ENCODE measurements around the gene ZNF605.
"Not testable (repeated sequence)": the region's sequence is repeated elsewhere in the genome, so short reads cannot be mapped to it uniquely, and the experiment has no call there.

ZNF605 gene

GRCh38 chr12:132948146-132949066 is 7.7 kb downstream of the ZNF605 start:
- no peak for DNase-seq (ENCODE audit: low read depth)

- DNase-seq (ENCODE audit: low read depth): no peak
Measured at GRCh38 chr12:132946246-132946820, 9.8 kb downstream of the ZNF605 start.

GRCh38 chr12:132945806-132946205 is 10.3 kb downstream of the ZNF605 start:
- no peak for DNase-seq (ENCODE audit: low read depth)

DNA sequence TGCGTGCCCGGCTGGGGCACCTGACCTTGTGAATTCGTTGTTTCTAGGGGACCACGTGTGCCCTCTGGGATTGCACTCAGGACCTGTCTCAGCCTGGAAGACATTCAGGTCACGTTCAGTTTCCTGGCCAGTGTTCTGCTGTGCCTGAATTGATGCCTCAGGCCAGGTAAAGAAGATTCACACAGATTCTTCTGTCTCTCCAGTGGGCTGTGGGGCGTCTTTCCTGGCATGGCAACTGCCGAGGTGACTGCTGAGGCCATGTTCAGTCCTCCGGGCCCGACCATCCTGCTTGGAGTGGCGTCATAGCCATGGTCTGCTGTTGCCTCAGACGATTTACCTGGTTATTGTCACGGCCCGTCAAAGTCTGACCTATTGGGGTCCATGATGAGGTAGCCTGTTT is 13.5 kb downstream of the ZNF605 start:
- DNase-seq (ENCODE audit: low read depth): no peak

GRCh38 chr12:132941336-132941954 is 14.7 kb downstream of the ZNF605 start:
- DNase-seq (ENCODE audit: low read depth): no peak

DNA sequence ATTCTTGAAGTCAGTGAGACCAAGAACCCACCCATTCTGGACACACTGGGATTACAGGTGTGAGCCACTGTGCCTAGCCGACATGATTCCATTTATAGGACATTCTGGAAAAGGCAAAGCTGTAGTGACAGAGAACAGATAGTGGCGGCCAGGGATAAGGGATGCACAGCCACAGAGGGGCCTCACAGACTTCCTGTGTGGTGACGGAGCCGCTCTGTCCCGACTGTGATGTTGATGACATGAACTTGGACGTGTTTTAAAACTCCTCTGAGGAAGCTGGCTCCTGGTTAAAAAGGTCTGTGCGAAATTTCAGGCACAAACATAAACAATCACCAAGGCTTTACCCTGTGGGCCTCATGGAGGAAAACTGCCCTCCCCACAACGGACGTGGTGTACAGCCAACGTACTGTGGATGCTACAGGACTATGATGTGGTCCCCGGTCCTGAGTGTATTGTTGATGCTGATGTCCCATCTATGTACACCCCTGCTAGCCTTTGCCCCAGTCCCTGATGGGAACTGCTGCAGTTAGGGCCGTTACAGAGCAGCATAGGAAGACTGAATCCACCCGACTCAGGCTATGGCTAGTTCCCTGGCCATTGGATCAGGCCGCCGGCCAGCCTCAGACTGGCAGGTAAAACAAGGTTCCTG is 15.9 kb downstream of the ZNF605 start:
- DNase-seq (ENCODE audit: low read depth): no peak

DNA sequence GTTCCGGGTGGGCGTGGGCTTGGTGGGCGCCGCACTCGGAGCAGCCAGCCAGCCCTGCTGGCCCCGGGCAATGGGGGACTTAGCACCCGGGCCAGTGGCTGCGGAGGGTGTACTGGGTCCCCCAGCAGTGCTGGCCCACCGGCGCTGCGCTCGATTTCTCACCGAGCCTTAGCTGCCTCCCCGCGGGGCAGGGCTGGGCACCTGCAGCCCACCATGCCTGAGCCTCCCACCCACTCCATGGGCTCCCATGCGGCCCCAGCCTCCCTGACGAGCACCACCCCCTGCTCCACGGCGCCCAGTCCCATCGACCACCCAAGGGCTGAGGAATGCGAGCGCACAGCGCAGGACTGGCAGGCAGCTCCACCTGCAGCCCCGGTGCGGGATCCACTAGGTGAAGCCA is 17.3 kb downstream of the ZNF605 start:
- not testable (repeated sequence) for DNase-seq (ENCODE audit: low read depth)

GRCh38 chr12:132937476-132937875 is 18.6 kb downstream of the ZNF605 start:
- DNase-seq (ENCODE audit: low read depth): no peak

DNA sequence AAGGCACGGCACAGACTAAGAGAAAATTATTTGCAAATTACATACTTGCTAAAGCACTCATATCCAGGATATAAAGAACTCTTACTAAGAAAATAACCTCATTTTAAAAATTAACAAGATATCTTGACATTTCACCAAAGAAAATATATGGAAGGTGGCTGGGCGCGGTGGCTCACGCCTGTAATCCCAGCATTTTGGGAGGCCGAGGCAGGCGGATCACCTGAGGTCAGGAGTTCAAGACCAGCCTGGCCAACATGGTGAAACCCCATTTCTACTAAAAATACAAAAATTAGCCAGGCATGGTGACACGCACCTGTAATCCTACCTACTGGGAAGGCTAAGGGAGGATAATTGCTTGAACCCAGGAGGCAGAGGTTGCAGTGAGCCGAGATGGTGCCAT is 19.2 kb downstream of the ZNF605 start:
- DNase-seq (ENCODE audit: low read depth): not testable (repeated sequence)

- DNase-seq (ENCODE audit: low read depth): no peak
Measured at GRCh38 chr12:132936163-132936562, 19.9 kb downstream of the ZNF605 start.

DNA sequence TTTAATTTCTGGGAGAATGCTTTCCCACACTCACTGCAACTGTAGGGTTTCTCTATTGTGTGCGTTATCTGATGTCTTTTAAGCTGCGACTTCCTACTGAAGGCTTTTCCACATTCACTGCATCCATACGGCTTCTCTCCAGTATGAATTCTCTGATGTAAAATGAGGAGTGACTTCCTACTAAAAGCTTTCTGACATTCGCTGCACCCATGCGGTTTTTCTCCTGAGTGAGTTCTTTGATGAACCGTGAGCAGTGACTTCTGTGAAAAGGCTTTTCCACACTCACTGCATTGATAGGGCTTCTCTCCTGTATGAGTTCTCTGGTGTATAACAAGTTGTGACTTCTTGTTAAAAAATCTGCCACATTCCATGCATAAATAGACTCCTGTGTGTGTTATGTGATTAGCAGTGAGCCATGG is 29.7 kb downstream of the ZNF605 start:
- DNase-seq (ENCODE audit: low read depth): no peak

GRCh38 chr12:132925597-132926414 is 30.3 kb downstream of the ZNF605 start:
- no peak for DNase-seq (ENCODE audit: low read depth)

DNA sequence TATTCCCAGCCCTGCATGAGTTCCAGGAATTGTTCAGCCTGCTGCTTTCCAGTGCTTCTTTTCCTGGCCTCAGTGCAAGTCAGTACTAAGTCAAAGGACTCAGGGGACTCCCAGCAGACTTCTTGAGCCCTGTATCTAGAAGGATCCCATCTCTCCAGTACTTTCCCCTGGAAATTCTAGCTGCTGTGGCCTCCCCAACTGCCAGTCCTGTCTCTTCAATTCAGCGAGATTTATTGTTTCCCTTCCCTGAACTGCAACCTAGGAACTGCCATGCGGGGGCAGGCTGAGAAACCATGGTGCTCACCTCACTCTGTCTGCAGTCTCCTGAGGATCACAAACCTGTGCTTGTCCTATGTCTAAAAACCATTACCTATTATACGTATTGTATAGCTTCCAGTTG is 31.8 kb downstream of the ZNF605 start:
- DNase-seq (ENCODE audit: low read depth): no peak

DNA sequence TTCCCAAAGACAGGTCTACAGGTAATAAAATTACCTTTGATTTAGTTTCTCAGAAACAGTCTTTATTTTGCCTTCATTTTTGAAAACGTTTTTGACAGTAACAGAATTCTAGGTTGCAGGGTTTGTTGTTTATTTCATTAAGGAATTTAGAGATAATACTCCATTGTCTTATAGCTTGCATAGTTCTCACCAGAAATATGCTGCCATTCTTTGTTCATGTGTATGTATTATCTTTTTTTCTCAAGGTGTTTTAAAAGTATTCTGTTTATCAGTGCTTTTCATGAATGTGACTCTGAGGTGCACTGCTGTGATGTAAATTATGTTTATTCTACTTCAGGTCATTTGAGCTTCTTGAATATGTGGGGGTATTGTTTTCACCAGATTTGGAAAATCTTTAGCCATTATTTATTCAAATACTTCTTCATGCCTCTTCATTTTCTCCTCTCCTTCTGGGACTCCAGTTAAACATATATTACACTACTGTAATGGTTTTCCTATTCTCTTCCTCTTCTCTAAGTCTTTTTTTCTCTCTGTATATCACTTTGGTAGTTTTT is 32.7 kb downstream of the ZNF605 start:
- no peak for DNase-seq (ENCODE audit: low read depth)

- DNase-seq (ENCODE audit: low read depth): no peak
Measured at GRCh38 chr12:132922676-132923075, 33.4 kb downstream of the ZNF605 start.

DNA sequence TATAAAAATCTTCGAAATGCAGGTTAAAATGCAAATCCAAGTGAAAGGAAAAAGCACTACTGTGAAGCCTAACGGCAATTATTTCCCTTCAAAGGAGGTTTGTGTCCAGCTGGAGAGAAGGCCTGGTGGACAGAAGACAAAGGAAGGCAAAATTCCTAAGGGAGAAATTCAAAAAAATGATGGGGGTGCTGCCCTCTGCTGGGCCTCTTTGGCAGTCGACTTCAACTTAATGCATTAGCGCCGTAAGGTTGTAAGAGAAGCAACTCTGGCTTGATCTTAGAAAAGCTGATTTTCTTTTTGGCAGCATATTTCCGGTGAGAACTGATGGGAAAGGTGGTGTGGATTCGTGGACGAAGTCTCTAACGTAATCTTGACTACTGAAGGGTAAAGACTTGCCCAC is 34.4 kb downstream of the ZNF605 start:
- no peak for DNase-seq (ENCODE audit: low read depth)

GRCh38 chr12:132918680-132919079 is 37.4 kb downstream of the ZNF605 start:
- DNase-seq (ENCODE audit: low read depth): no peak

GRCh38 chr12:132909030-132909368 is 47.1 kb downstream of the ZNF605 start:
- no peak for DNase-seq (ENCODE audit: low read depth)

- peak; percentile 99 for DNase-seq (ENCODE audit: low read depth)
Measured at GRCh38 chr12:132908145-132909029, 47.7 kb downstream of the ZNF605 start.

DNA sequence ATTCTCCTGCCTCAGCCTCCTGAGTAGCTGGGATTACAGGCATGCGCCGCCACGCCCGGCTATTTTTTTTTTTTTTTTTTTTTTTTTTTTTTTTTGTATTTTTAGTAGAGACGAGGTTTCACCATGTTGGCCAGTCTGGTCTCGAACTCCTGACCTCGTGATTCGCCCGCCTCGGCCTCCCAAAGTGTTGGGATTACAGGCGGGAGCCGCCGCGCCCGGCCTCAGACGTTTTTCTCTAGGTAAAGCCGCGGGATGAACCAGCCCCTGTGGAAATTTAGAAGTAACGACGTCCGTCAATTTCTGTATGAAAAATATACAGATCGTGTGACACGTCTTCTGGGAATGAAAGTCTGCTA is 48.3 kb downstream of the ZNF605 start:
- not testable (repeated sequence) for DNase-seq (ENCODE audit: low read depth)

- DNase-seq (ENCODE audit: low read depth): peak; percentile 31
Measured at GRCh38 chr12:132907216-132907615, 48.9 kb downstream of the ZNF605 start.

Measured in iris pigment epithelial cell (primary cell).